ENCODE results near the gene ANKRD6.

Gene ANKRD6

DNA sequence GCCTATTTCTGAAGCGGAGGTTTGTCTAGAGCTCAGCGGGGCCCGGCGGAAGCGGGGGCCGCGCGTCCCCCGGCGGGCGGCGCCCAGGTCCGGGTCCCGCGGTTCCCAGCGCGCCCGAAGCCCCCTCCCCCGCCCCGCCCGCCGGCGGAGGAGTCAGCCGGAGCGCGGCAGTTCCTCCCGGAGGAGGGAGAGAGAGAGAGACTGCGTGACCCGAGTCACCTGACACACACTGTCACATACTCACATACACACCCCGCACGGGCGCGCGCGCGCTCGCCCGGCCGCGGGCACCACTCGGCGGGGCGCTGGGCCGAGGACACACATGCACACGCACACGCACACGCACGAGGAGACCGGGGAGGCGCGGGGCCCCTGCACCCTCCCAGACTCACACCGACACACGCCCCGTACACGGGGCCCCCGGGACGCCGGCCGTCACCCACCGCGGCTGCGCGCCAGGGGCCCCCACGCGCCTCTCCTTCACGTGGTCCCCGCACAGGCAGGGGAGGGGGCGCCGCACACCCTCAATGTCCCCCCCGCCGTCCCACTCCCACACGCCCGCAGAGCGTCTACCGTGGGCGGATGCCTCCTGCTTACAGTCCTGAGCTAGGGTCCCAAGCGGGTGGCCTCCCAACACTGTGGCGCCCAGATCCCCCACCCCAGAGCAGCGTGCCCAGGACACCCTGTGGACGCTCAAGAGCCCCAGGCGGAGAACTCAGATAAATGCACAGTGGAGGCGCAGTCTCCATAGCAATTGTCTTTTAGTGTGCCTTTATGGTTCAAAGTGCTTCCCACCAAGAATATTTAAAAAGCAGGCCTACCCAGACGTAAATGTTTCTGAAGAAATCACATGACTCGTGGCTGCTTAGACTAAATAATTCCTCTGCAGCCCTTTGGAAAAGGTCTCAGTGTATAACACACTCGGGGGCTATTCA lies 20.6 kb upstream of the ANKRD6 start, which contains the start of gene RRAGD:
Gene RRAGD, minus strand, starts transcription at position 203 of the 935 bp plus-strand sequence. CDS start 280 bp downstream, outside the sequence.
- Histone ChIP-seq H3K9me3 (replicated peaks in 1 of 2; ENCODE audit: control insufficient read depth in 2 of 2, insufficient read depth in 1 of 2, low read depth in 1 of 2, low read length in 2 of 2) (no peaks in the 10 kb centered on the region), H2BK5ac (ENCODE audit: low read length) (peak within 1 kb of the TSS; percentile 67), H3K27me3 (ENCODE audit: control insufficient read depth in 3 of 3, insufficient read depth in 3 of 3, low read depth in 1 of 3, low read length in 3 of 3) (peaks cover 0 to 20% (median 13%) of the 10 kb centered on the region in 3 experiments), H3K4ac (ENCODE audit: low read length) (peak within 1 kb of the TSS; percentile 26), H2BK15ac (ENCODE audit: low read length) (peak within 1 kb of the TSS; percentile 83), H3K79me1 (ENCODE audit: low read depth, low read length) (no peaks in the 10 kb centered on the region), H3K18ac (ENCODE audit: low read length) (peak within 1 kb of the TSS; percentile 96), H3K27ac (replicated peaks; ENCODE audit: low read length) (no peak within 1 kb of the TSS), H3K23ac (ENCODE audit: low read depth, low read length, poor library complexity) (peak within 1 kb of the TSS; percentile 58), H4K91ac (ENCODE audit: low read depth, low read length, poor library complexity) (peak within 1 kb of the TSS; percentile 2), H2BK120ac (ENCODE audit: low read depth, low read length) (peak within 1 kb of the TSS; percentile 11), H3K9ac (ENCODE audit: low read depth, low read length, poor library complexity) (peak within 1 kb of the TSS; percentile 95), H2AFZ (ENCODE audit: low read length) (peak within 1 kb of the TSS; percentile 98), H3K4me2 (ENCODE audit: insufficient read depth, low read length, poor library complexity, severe bottlenecking) (peak within 1 kb of the TSS; percentile 97), H2AK5ac (ENCODE audit: low read depth, low read length) (no peak within 1 kb of the TSS), H3K4me3 (ENCODE audit: low read length in 2 of 2) (peak within 1 kb of the TSS; percentile 81 to 97), H4K8ac (ENCODE audit: low read depth, low read length) (no peak within 1 kb of the TSS), H3K14ac (ENCODE audit: low read length) (peak within 1 kb of the TSS; percentile 77), H3K36me3 (replicated peaks in 1 of 2; ENCODE audit: control insufficient read depth in 2 of 2, insufficient read depth in 2 of 2, low read length in 2 of 2) (no peaks in the 10 kb centered on the region), H3K4me1 (ENCODE audit: control insufficient read depth in 2 of 2, insufficient read depth in 1 of 2, low read depth in 1 of 2, low read length in 2 of 2) (peaks cover 4 to 16% of the 10 kb centered on the region in 2 donors), H2BK12ac (ENCODE audit: low read length) (no peak within 1 kb of the TSS)
- DNase-seq (ENCODE audit: low spot score): no peak
- no CpG with 5 or more reads among the region's 85 CpGs for WGBS, 2 donors (ENCODE audit: extremely low coverage in 2 of 2, insufficient read length in 2 of 2, insufficient replicate concordance in 1 of 2)

DNA sequence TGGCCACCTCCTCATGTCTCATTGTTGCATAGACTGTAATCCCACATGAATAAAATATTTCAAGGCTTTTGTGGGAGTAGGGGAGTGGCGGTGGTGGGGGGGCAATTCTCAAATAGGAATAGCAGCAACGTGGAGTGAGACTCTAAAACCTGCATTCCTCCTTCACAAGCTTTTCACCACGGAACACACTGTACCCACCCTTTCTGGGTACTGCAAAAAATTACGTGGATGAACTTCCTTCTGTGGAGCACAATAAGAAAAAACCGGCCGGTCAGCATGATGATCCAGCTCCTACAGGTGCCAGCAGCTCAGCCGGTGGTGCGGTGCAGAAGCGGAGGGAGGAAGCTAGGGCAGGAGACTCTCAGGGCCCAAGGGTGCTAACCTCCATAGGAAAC lies 19.9 kb upstream of the ANKRD6 start:
- Histone ChIP-seq H3K36me3 (replicated peaks in 1 of 2; ENCODE audit: control insufficient read depth in 2 of 2, insufficient read depth in 2 of 2, low read length in 2 of 2) (no peaks in the 10 kb centered on the region), H4K91ac (ENCODE audit: low read depth, low read length, poor library complexity) (no peak overlapping the region), H3K27me3 (ENCODE audit: control insufficient read depth in 3 of 3, insufficient read depth in 3 of 3, low read depth in 1 of 3, low read length in 3 of 3) (peaks cover 0 to 24% (median 13%) of the 10 kb centered on the region in 3 experiments), H2BK120ac (ENCODE audit: low read depth, low read length) (no peak overlapping the region), H2AK5ac (ENCODE audit: low read depth, low read length) (no peak overlapping the region), H3K27ac (replicated peaks; ENCODE audit: low read length) (no peak overlapping the region), H3K9me3 (replicated peaks in 1 of 2; ENCODE audit: control insufficient read depth in 2 of 2, insufficient read depth in 1 of 2, low read depth in 1 of 2, low read length in 2 of 2) (no peaks in the 10 kb centered on the region), H2BK5ac (ENCODE audit: low read length) (no peak overlapping the region), H2AFZ (ENCODE audit: low read length) (peak overlapping the region; percentile 98), H4K8ac (ENCODE audit: low read depth, low read length) (no peak overlapping the region), H2BK15ac (ENCODE audit: low read length) (no peak overlapping the region), H3K18ac (ENCODE audit: low read length) (no peak overlapping the region), H3K4me2 (ENCODE audit: insufficient read depth, low read length, poor library complexity, severe bottlenecking) (peak overlapping the region; percentile 97), H3K9ac (ENCODE audit: low read depth, low read length, poor library complexity) (no peak overlapping the region), H3K14ac (ENCODE audit: low read length) (no peak overlapping the region), H3K4me1 (ENCODE audit: control insufficient read depth in 2 of 2, insufficient read depth in 1 of 2, low read depth in 1 of 2, low read length in 2 of 2) (peaks cover 4 to 16% of the 10 kb centered on the region in 2 donors), H3K4ac (ENCODE audit: low read length) (no peak overlapping the region), H3K79me1 (ENCODE audit: low read depth, low read length) (no peaks in the 10 kb centered on the region), H3K23ac (ENCODE audit: low read depth, low read length, poor library complexity) (no peak overlapping the region), H2BK12ac (ENCODE audit: low read length) (no peak overlapping the region), H3K4me3 (ENCODE audit: low read length in 2 of 2) (peak overlapping the region in 1 of 2 donors; percentile 81)
- no peak for DNase-seq (ENCODE audit: low spot score)
- WGBS, 2 donors (ENCODE audit: extremely low coverage in 2 of 2, insufficient read length in 2 of 2, insufficient replicate concordance in 1 of 2): no CpG with 5 or more reads among the region's 9 CpGs

GRCh38 chr6:89414215-89414614 lies 18.7 kb upstream of the ANKRD6 start:
- Histone ChIP-seq H3K9ac (ENCODE audit: low read depth, low read length, poor library complexity) (no peak overlapping the region), H2BK15ac (ENCODE audit: low read length) (no peak overlapping the region), H3K23ac (ENCODE audit: low read depth, low read length, poor library complexity) (no peak overlapping the region), H2AFZ (ENCODE audit: low read length) (no peak overlapping the region), H2BK5ac (ENCODE audit: low read length) (no peak overlapping the region), H3K4me1 (ENCODE audit: control insufficient read depth in 2 of 2, insufficient read depth in 1 of 2, low read depth in 1 of 2, low read length in 2 of 2) (peaks cover 4 to 12% of the 10 kb centered on the region in 2 donors), H3K4me2 (ENCODE audit: insufficient read depth, low read length, poor library complexity, severe bottlenecking) (no peak overlapping the region), H2AK5ac (ENCODE audit: low read depth, low read length) (no peak overlapping the region), H4K8ac (ENCODE audit: low read depth, low read length) (no peak overlapping the region), H3K18ac (ENCODE audit: low read length) (no peak overlapping the region), H2BK120ac (ENCODE audit: low read depth, low read length) (no peak overlapping the region), H2BK12ac (ENCODE audit: low read length) (no peak overlapping the region), H4K91ac (ENCODE audit: low read depth, low read length, poor library complexity) (no peak overlapping the region), H3K27ac (replicated peaks; ENCODE audit: low read length) (no peak overlapping the region), H3K4ac (ENCODE audit: low read length) (no peak overlapping the region), H3K79me1 (ENCODE audit: low read depth, low read length) (no peaks in the 10 kb centered on the region), H3K4me3 (ENCODE audit: low read length in 2 of 2) (no peak overlapping the region), H3K36me3 (replicated peaks in 1 of 2; ENCODE audit: control insufficient read depth in 2 of 2, insufficient read depth in 2 of 2, low read length in 2 of 2) (no peaks in the 10 kb centered on the region), H3K27me3 (ENCODE audit: control insufficient read depth in 3 of 3, insufficient read depth in 3 of 3, low read depth in 1 of 3, low read length in 3 of 3) (peaks cover 0 to 30% (median 13%) of the 10 kb centered on the region in 3 experiments), H3K14ac (ENCODE audit: low read length) (no peak overlapping the region), H3K9me3 (replicated peaks in 1 of 2; ENCODE audit: control insufficient read depth in 2 of 2, insufficient read depth in 1 of 2, low read depth in 1 of 2, low read length in 2 of 2) (no peaks in the 10 kb centered on the region)
- no CpG with 5 or more reads among the region's 2 CpGs for WGBS, 2 donors (ENCODE audit: extremely low coverage in 2 of 2, insufficient read length in 2 of 2, insufficient replicate concordance in 1 of 2)
- no peak for DNase-seq (ENCODE audit: low spot score)

- WGBS, 2 donors (ENCODE audit: extremely low coverage in 2 of 2, insufficient read length in 2 of 2, insufficient replicate concordance in 1 of 2): no CpG with 5 or more reads among the region's 2 CpGs
- no peak overlapping the region for H4K91ac ChIP-seq (ENCODE audit: low read depth, low read length, poor library complexity)
Measured at GRCh38 chr6:89415185-89415584, 17.8 kb upstream of the ANKRD6 start.

More at GRCh38 chr6:89415185-89415584, 17.8 kb upstream of the ANKRD6 start:
- Histone ChIP-seq H2BK5ac (ENCODE audit: low read length) (no peak overlapping the region), H4K8ac (ENCODE audit: low read depth, low read length) (no peak overlapping the region), H2BK120ac (ENCODE audit: low read depth, low read length) (no peak overlapping the region), H3K36me3 (replicated peaks in 1 of 2; ENCODE audit: control insufficient read depth in 2 of 2, insufficient read depth in 2 of 2, low read length in 2 of 2) (no peaks in the 10 kb centered on the region), H3K23ac (ENCODE audit: low read depth, low read length, poor library complexity) (no peak overlapping the region), H3K14ac (ENCODE audit: low read length) (no peak overlapping the region), H3K4me2 (ENCODE audit: insufficient read depth, low read length, poor library complexity, severe bottlenecking) (no peak overlapping the region), H3K4me3 (ENCODE audit: low read length in 2 of 2) (no peak overlapping the region), H3K4ac (ENCODE audit: low read length) (no peak overlapping the region), H3K9me3 (replicated peaks in 1 of 2; ENCODE audit: control insufficient read depth in 2 of 2, insufficient read depth in 1 of 2, low read depth in 1 of 2, low read length in 2 of 2) (no peaks in the 10 kb centered on the region), H3K79me1 (ENCODE audit: low read depth, low read length) (no peaks in the 10 kb centered on the region), H2BK15ac (ENCODE audit: low read length) (no peak overlapping the region), H3K4me1 (ENCODE audit: control insufficient read depth in 2 of 2, insufficient read depth in 1 of 2, low read depth in 1 of 2, low read length in 2 of 2) (peaks cover 2 to 7% of the 10 kb centered on the region in 2 donors), H3K9ac (ENCODE audit: low read depth, low read length, poor library complexity) (no peak overlapping the region), H2AK5ac (ENCODE audit: low read depth, low read length) (no peak overlapping the region), H2BK12ac (ENCODE audit: low read length) (no peak overlapping the region), H2AFZ (ENCODE audit: low read length) (no peak overlapping the region), H3K18ac (ENCODE audit: low read length) (no peak overlapping the region), H3K27me3 (ENCODE audit: control insufficient read depth in 3 of 3, insufficient read depth in 3 of 3, low read depth in 1 of 3, low read length in 3 of 3) (peaks cover 0 to 32% (median 13%) of the 10 kb centered on the region in 3 experiments), H3K27ac (replicated peaks; ENCODE audit: low read length) (no peak overlapping the region)
- no peak for DNase-seq (ENCODE audit: low spot score)
